Uterus (tissue), 2 donors: ENCODE results near the gene UNC13D.

Experiments
- CTCF ChIP-seq, 4 experiments: fragments of 200-600 bp in 2 of 4; fragments of 450-650 bp in 2 of 4; sonication (generic) in 2 of 4; IDR thresholded peaks; one replicate each; pipeline ENCODE4 v1.5.1; 2016 to 2019; ENCODE audit warnings: antibody characterized with exemption in 4 of 4, mild to moderate bottlenecking in 2 of 4, moderate library complexity in 1 of 4
- POLR2A ChIP-seq, 2 donors: fragments of 450-650 bp; IDR thresholded peaks; one replicate each; pipeline ENCODE4 v1.6.1; 2016; ENCODE audit warnings: antibody characterized with exemption in 2 of 2, mild to moderate bottlenecking in 1 of 2, moderate library complexity in 1 of 2

GRCh38 chr17:75784473-75785015 lies 59.7 kb downstream of the UNC13D start, which contains the start of gene UNK:
- TF ChIP-seq CTCF (IDR thresholded peaks at IDR 0.05) (peak in 2 of 4 experiments; percentile 0 to 34), POLR2A (IDR thresholded peaks at IDR 0.05) (peak; percentile 71 to 85)
